Inflammatory macrophage treated with lipopolysaccharide for 4 hours (primary cell): ENCODE measurements around the gene NFXL1.
A peak's percentile ranks its signal among the peaks of the same experiment; 100 is the strongest.

Experiments
- DNase-seq: peaks from one replicate; pipeline ENCODE4 v3.0.0-alpha.2; 2020

NFXL1 gene

DNA sequence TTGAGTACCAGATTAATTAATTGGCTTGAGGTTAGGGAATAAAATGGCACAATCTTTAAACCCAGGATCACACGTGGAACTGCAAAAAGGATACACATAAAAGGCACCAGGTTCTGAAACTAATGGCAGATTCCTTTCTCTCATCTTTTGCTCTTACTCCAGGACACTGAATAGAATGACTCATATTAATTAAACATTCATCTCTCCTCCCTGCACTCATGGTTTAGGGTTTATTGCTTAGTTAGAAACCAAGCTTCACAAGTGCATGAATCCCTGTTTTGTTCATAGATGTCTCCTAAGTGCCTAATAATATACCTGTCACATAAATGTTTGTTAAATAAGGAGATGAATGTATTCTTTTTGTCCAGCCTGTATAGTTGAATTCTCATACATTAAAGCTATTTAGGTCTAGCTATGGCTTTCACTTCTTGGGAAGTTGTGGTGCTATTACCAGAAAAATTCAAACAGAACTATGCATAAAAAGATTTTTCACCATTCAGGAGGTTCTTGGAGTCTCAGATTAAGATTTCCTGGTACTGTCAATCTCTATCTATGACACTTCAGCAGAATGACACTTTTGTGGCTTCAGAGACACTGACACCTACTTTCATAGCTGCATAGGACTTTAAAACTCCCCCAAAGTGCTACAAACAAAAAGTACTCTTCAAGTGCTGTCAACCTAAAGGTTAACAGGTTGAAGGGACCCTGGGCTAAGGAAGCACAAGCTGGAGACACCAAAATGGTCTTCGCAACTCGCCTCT, 83.9 kb downstream of the NFXL1 start:
- no peak for DNase-seq

DNA sequence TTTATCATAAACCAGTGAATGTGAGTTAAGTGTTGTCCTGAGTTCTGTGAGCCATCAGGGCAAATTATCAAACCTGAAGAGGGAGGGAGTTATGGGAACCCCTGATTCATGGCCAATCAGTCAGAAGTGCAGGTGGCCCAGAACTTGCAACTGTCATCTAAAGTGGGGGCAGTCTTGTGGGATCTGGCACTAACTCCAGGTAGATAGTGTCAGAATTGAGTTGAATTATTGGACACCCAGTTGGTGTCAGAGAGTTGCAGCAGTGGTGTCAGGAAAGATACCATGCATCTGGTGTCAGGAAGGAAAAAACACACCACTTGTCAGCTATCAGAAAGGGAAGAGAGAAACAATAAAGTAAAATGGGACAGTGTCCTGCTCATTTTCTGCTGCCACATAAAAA, 84.9 kb downstream of the NFXL1 start:
- no peak for DNase-seq

DNA sequence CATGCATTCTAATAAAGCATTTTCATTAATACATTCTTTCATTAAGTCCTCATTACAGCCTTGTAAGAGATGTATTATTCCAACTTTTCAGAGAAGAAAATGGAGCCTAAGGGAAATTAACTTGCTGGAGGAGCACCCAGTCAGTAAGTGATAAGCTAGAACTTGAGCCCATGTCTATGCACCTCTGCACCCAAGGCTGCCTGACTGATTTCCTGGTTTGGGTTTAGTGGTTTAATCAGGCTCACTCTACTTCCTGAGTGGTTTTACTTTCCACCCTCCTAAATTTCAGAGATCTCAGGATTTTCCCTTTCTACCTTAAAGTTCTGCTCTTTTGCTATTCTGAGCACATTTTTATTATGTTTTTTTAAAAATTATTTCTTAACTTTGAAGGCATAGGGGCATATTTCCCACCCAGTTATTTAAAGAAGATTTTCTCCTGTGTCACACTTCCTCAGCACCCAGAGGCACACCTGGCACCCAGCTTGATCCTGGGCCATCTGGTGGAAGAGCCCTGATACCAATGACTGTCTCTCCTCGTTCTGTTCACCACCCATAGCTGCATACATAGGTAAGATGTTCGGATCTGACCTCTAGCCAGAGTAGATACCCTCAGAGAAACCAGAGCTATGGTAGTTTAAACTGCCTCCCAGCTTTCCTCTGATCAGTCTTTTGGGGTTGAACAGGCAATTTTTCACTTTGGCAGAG, 86.9 kb downstream of the NFXL1 start:
- DNase-seq: no peak

DNA sequence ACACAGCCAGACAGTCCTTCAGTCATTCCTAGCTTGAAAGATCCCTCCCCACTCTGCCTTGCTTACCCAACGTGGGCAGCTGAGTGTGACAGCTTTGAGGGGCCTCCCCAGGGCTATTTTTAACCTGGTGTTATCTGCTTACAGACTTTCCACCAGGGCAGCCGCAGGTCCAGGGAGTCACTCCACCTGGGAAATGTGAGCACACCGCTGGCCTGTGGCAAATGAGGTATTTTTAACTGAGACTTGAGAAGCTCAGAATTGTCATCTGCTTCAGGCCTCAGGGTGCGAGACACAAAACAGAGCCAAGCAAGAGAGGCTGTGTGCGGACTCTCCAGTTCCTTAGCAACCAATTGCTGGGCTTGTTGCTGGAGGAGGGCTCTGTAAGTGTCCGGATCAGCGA, 89.5 kb downstream of the NFXL1 start:
- no peak for DNase-seq

DNA sequence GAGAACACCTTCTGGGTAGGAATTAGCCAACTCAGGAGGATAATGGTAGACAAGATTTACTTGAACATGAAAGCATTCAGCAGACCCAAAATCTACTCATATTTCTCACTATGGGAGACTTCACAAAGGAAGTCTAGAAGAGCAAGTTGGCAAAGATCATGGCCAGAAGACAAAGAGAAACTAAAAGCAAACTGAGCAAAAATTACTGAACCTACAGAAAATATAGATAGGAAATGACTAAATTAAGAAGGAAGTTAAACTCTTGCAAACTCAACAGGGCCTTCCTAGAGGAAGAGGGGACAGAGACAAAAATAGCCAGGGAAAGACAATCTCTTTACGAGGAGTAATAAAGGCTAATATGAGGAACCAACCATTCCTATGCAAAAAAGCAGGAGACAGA, 95.2 kb downstream of the NFXL1 start:
- peak; percentile 65 for DNase-seq

DNA sequence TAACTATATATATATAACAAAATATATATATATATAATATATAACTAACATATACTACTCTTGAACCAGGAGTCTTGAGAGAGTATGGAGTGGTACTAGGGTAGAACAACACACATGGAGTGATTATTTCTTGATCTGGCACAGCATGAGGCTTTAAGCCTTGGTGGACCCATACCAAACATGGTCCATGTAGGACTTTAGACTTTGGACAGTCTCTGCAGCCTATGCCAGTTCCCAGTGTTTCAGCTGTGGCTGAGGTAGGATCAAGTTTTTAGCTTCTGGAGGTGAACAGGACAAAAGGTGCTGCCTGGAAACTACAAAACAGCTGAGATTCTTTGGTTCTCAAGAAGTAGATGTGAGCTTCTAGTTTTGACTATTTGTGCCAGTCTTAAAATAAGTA, 97.1 kb downstream of the NFXL1 start:
- no peak for DNase-seq

DNA sequence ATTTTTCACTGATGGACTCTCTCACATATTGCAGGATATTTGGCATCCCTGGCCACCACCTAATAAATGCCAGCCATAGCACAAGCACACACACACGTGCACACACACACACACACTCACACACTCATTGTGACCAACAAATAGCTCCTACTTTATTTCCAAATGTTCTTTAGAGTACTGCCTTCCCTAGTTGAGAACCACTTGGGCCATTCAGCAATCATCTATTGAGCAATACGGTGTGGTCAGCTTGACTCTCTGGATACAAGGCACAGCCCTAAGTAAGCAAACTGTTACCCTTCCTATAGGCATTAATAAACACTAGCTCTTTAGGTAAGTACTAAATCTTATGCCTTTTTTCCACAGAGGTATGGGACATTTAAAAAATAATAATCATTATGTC, 97.6 kb downstream of the NFXL1 start:
- peak; percentile 3 for DNase-seq

DNA sequence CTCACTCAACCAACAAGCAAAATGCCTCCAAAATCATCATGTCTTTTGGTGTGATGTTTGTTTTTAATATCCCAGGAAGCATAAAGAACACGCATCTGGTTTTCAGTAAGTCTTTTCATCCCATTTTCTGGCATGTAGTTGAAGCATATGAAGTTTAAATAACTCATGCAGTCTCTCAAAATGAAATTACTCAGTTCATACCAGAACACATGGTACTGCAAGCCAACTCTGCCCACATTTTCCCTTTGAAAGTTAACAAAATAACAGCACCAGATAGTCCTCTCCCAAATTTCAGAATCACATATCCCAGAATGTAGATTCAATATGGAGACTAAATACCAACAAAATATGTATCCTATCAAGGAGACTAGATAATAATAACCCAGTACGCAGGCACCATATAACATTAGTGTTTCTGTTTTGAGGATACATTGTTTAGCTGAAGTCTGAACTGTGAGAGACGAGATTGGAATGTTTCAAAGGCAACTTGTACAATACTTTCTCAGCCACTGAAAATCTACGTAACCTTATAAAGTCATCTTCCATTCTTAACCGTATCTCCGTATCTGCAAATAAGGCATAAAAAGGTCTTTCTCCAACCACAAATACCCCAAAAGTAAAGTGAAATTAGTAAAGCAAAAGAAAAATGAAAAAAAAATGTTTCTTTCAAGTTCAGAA, 99.6 kb downstream of the NFXL1 start:
- DNase-seq: no peak

DNA sequence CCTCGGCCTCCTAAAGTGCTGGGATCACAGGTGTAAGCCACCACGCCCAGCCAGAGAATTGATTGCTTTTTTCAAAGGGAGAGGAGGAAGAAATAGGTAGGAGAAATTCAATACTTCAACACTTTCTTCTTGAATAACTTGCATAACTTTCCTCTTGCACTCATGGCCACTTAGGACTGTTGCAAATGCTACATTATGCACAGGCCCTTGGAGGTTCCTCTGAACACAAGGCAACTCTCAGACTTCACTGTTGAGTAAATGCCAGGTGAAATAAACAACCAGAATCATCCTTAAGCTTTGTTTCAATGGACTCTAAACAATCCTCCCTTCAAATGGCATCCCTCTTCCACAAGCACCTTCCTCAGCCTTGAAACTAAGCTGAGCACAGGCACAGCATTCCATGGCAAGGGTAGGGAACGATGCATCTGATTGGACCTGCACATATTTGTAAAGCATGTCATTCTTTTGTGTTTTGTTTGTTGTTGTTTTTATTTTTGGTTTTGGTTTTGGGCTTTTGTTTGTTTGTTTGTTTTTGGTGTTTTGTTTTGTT, 104.7 kb downstream of the NFXL1 start:
- DNase-seq: no peak

DNA sequence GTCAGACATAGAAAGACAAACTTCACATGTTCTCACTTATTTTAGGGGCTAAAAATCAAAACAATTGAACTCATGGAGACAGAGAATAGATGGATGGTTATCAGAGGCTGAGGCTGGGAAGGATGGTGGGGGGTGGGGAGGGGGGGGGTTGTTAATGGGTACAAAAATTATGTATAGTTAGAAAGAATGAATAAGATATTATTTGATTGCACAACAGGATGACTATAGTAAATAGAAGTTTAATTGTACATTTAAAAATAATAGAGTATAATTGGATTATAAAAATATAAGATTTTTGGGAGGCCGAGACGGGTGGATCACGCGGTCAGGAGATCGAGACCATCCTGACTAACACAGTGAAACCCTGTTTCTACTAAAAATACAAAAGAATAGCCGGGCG, 109.8 kb downstream of the NFXL1 start:
- DNase-seq: no peak

DNA sequence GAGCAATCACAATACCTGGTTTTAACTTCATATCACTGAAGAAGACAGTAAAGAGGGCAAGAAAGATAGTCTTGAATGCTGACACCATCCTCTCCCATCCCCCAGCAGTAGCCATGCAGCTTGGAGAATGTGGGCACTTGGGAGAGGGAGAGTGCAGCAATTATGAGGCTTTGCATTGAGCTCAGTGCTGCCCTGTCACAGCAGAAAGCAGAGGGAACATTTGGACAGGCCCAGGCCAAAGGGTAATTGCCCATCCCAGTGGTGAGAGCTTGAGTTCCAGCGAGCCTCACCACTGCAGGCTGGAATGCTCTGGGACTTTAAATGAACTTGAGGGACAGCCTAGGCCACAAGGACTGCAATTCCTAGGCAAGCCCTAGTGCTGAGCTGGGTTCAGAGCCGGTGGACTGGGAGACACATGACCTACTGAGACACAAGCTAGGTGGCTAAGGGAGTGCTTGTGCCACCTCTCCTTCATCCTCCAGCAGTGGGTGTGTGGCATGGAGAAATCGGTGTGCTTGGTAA, 112.8 kb downstream of the NFXL1 start:
- no peak for DNase-seq

DNA sequence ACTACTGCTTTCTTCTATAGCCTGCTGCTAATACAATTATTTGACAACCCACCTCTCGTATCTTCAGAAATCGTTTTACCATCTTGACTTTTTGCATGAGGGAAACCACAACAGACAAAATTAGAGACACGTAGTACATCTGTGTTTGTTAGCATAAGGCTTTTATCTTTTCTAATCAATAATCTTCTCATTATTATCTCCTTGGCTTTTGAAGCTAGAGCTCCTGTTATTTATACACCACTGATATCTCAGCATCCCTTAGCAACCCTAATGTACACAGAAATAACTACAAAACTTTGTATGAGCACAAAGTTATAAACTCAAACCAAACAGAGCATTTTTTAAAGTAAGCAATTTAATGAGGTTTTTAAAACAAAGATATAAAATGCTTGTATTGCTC, 116.2 kb downstream of the NFXL1 start:
- no peak for DNase-seq
